Colon (tissue), 2 donors: ENCODE results near the gene SCYGR1.
"Not testable (repeated sequence)": the region's sequence is repeated elsewhere in the genome, so short reads cannot be mapped to it uniquely, and the experiment has no call there.

ENCODE experiments used
- FAIRE-seq: peaks from 2 replicates; lab custom pipeline; 2012; peaks lifted over from hg19 to GRCh38; lab: Jason Lieb, UNC
- donor health status: control.
- donor health status: control.

SCYGR1 gene, protein sequence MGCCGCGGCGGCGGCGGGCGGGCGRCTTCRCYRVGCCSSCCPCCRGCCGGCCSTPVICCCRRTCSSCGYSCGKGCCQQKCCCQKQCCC

DNA sequence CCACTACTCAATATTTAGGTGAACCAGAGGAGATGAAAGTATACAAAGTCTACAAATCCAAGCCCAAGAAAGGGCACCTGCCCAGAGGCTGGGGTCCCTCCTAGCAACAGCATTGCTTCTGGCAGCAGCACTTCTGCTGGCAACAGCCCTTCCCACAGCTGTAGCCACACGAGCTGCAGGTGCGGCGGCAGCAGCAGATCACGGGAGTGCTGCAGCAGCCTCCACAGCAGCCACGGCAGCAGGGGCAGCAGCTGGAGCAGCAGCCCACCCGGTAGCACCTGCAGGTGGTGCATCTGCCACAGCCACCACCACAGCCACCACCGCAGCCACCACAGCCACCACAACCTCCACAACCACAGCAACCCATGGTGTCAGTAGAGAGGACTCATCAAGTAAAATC, at the start of gene SCYGR1:
Gene SCYGR1 (minus strand): TSS at position 367 of the 400 bp plus-strand sequence. CDS start 0 bp downstream, at position 367.
- FAIRE-seq, result not testable (repeated sequence)

DNA sequence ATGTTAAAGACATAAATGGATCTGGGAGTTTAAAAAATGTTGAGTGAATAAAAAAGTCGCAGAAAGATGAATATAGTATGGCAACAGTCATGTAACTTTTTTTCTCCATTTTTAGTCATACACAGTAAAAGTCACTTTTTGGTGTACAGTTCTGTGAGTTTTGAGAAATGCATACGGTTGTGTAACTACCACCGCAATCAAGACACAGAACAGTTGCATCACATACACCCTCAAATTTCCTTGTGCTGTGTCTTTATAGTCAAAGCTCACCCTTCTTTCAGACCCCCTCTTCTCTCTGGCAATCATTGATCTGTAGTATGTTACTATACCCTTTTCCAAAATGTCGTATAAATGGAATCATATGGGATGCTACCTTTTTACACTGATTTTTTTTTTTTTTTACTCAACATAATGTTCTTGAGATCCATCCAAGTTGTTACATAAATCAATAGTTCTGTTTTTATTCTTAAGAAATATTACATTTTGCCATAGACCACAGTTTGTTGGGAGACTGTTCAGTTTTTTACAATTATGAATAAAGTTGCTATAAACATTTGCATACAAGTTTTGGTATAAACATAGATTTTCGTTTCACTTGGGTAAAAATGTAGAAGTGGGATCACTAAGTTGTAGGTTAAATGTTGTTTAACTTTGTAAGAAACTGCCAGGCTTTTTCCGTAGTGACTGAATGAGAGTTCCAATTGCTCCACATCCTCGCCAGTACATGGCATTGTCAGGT, 48.9 kb upstream of the SCYGR1 start:
- FAIRE-seq, result peak; percentile 5

DNA sequence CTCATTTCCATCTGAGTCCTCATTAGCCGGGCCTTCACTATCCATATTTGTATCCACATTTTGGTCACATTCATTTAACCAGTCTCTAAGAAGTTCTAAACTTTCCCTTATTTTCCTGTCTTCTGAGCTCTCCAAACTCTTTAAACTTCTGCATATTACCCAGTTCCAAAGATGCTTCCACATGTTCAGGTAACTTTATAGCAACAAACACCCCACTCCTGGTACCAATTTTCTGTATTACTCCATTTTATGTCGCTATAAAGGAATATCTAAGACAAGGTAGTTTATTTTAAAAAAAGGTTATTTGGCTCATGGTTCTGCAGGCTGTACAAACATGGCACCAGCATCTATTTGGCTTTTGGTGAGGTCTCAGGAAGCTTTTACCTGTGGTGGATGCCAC, 45.4 kb upstream of the SCYGR1 start:
- FAIRE-seq, result no peak

DNA sequence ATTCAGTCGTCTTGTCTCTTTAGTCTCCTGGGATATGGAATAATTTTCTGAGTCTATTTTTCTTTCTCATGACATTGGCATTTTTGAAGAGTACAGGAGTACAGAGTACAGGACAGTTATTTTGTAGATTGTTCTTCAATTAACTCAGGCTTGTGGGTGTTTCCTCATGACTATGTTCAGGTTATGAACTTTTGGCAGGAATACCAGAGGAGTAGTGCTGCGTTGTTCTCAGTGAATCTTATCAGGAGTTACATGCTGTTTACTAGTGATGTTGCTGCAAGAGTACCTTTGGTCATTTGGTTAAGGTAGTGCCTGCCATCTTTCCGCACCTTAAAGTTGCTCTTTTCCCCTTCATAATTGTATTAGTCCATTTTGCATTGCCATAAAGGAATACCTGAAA, 42.9 kb upstream of the SCYGR1 start:
- no peak for FAIRE-seq

DNA sequence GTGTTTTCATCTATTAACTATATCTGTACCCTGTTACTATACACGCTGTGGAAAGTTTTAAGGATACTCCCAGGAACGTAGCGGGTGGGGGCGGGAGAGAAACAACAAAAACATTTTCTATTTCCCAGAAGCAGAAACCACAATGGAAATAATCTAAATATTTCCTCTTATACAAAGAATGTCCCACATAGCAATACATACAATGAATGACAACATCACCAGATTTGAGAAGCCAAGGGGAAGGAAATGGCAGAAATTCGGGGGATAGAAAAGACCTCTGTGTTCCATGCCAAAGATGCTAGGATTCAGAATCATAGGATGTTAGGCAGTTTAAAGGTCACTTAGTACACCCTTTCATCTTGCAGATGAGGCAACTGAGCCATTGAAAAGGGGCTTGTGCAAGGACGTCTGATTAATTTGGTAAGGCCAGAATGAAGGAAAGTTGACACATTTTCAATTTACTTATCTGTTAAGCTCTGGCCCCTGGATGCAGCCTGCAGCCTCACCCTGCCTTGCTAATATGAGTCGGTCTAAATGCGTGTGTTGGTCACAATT, 41.1 kb upstream of the SCYGR1 start:
- FAIRE-seq, result no peak

DNA sequence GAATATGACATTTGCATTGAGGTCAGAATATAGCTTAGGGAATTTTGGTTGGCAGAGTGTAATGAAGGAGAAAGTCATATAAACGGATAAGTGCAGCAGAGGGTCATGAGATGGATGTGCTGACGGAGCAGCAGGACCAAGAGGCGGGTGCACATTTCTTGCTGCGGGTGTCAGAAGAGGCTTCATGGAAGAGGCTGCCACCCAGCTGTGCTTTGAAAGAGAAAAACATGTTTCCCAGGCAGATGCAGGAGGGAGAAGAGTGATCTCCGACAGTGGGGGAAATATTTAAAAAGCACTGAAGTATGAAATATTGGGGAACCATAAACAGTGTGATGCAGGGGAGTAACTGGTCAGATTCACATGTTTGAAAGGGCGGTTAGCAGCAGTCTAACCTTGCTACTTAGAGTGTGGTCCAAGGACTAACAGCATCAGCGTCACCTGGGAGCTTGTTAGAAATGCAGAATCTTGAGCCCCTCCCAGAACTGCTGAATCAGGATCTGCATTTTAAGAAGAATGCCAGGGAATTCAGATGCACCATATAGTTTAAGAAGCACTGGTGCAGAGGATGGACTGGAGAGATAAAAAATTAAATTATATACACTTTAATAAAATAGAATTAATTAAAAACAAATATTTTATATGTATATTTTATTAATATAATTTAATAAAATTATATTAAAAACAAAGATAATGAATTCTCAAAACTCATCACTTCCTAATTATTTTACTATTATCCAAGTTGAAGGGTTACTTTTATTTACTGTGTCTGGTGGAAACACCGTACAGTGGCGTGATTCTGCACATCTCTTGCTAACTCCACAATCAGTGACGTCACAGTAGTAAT, 36.1 kb upstream of the SCYGR1 start:
- no peak for FAIRE-seq

DNA sequence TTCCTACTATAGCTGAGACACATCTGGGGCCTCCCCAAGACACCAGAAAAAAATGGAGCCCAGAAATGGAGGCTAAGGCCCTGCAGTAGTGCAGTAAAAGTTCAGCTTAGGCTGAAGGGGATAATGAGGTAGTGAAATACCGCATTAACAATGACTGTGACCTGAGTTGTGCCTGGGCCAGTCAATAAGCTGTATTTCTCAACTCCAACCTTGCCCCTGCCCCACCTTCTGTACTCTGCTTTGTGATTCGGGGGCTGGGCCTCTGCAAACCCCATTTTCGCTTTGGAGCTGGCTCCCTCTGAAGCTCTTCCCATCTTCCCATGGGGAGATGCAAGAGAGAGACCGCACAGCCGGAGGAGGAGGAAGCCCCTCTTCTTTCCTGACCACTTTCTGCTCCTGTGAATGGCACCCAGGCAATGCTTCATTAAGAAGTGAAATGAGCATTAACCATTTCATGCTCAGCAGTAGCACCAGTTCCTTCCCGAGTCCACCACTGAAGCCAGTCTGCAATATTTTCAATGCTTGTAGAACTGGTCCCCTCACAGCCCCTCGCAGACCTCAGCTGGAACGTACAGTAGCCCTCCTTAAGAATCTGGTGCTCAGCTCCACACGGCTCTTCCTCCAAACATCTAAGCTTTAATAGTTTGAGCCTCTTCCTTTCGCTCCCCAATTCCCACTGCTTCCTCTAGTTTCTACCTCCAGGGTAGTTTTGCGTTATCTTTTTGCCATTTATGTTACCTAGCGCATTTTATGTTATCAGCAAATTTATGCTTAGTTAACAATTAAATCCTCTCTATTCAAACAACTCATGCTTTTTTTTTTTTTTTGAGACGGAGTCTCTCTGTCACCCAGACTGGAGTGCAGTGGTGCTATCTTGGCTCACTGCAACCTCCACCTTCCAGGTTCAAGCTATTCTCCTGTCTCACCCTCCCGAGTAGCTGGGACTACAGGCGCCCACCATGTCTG, 32.6 kb upstream of the SCYGR1 start:
- FAIRE-seq, result no peak

DNA sequence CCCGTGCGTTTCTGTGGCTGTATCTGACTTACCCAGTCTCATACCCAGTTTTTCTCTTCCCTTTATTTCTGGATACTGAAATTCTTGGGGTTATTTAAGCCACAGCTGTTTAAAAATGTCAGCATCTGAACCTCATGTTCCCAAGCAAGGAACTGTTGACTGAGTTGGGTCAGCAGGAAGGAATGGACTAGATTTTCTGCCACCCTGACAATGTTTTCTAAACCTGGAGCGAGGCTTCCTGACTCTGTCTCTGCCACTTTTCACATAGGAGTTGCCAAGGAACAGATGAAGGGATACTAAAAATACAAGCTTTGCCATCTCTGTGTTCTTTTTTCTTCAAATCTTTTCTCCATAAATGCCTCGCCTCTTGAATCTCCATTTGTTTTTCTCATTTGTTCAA, 29.0 kb upstream of the SCYGR1 start:
- FAIRE-seq, result no peak

DNA sequence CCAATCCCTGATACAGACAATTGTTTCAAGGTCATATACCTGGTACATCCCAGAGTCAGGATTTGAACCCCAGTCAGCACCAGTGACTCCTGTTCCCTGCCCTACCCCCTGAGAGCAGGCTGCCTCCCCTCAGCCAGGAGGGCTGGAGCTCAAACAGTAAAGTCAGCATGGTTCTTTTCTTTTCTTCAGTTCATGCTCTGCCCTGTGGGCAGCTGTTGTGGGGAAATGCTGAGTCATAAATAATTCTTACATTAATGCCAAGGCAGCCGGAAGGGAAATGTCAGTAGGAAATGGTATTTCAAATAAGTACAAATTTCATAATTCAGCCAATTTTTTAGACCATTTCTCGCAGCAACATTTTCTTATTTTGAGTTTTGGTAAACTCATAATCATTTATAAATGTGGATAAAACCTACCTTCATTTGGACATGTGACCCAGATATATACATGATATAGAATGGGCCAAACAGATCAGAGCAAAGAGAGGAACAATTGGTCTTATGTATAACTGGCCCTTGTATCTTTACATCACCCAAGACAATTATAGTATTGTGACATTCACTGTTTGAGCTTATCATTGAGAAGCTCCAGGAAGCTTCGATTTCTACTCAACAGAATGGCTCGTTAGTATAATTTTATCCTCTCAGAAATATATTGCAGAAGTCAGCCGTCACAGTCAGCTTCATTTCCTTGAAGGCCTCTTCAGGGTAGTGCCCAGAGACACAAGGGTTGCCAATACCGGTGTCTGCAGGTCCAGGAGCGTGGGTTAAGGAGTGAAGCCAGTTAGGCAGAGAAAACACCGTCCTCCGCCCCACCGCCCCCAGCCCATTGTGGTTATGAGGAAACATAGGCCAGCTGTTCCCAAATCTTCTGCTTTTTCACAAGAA, 28.0 kb upstream of the SCYGR1 start:
- no peak for FAIRE-seq

DNA sequence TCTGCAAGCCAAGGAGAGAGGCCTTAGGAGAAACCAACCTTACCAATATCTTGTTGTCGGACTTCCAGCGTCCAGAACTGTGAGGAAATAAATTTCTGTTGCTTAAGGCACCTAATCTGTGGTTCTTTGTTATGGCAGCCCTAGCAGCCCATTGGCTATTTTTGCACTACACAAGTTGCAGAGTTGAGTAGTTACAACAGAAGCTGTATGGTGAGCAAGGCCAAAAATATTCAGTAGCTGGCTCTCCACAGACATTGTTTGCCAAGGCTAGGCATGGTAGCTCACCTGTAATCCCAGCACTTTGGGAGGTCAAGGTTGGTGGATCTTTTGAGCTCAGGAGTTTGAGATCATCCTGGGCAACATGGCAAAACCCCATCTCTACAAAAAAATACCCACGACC, 27.1 kb upstream of the SCYGR1 start:
- FAIRE-seq, result no peak

DNA sequence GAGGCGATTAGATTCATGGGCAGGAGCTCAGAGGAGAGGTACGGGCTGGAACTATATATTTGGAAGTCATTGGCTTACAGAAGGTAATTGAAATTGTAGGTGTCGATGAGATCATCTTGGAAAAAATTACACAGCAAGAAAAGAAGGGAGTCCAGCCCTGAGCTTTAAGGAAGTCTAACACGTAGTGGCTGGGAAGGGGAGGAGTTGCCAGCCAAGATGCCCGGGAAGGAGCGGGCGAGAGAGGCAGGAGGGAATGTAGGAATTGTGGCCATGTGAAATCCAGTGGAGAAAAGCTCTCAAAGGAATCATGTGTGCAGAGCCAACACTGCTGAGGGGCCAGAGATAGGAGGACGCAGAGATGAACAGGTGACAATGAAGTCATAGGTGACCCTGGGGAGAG, 25.6 kb upstream of the SCYGR1 start:
- no peak for FAIRE-seq

DNA sequence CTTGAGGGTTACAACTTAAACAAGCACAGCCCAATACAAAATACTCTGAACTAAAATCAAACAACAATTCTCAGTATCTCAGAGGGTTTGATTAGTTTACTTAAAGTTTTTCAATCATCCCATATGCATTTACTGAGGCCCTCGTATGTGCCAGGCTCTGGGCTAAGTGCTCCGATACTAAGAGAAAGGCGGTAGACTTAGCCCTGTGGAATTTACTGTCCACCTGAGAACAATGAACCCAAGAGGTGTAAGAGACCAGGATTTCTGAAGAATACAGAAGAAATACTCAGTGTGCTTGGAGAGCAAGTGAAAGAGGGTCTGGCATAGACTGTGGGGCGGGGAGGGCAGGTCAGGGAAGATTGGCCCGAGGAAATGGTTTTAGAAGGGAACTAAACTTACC, 25.1 kb upstream of the SCYGR1 start:
- FAIRE-seq, result no peak

DNA sequence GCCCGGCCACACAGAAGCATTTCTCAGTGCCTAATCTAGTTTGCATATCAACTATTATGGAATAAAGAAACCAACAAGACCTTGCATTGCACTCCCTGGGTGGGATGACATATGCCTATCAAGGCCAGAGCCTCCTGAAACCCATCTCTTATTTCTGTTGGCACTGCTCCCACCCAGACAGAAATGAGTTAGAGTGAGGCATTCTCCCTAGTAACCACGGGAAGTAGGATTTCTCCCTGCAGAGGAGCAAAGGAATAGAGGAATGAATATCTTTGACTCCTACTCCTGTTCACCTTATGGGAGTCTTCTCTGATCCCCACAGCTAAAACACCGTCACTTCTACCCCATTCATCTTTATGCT, 24.2 kb upstream of the SCYGR1 start:
- no peak for FAIRE-seq

DNA sequence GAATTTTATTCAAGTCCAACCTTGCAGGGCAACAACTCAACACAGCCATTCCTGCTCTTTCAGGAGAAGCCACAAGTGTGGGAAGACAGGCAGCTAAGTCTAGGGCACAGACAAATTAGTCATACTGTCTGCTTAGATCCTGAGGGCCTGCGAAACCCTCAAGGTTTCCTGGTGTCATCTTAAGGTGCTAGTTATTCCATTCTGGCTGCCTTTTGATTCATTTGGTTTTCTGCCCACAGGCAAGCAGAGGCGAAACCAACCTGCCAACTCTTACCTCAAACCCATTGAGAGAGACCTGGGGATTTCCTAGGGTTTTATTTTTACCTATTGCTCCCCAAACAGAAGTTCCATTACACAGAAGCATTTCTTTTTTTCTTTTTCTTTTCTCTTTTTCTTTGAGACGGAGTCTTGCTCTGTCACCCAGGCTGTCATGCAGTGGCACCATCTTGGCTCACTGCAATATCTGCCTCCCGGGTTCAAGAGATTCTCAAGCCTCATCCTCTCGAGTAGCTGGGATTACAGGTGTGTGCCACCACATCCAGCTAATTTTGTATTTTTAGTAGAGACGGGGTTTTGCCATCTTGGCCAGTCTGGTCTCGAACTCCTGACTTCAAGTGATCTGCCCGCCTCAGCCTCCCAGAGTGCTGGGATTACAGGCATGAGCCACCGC, 23.7 kb upstream of the SCYGR1 start:
- no peak for FAIRE-seq

DNA sequence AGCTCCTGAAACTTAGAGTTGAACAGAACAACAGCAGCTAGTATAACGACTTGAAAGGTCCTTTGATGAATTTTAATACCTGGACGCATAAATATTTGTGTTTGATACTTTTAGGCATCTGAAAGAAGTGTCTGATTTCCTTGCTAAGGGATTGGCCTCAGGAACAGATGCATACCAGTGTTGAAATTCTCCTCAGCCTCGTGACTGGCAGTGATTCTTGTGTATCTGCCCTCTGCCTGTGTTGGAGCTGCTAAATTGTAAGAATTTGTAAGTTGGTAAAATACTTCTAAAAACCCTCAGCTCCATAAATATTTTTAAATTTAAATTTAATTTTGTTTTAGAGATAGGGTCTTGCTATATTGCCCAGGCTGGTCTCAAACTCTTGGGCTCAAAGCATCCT, 22.4 kb upstream of the SCYGR1 start:
- no peak for FAIRE-seq

DNA sequence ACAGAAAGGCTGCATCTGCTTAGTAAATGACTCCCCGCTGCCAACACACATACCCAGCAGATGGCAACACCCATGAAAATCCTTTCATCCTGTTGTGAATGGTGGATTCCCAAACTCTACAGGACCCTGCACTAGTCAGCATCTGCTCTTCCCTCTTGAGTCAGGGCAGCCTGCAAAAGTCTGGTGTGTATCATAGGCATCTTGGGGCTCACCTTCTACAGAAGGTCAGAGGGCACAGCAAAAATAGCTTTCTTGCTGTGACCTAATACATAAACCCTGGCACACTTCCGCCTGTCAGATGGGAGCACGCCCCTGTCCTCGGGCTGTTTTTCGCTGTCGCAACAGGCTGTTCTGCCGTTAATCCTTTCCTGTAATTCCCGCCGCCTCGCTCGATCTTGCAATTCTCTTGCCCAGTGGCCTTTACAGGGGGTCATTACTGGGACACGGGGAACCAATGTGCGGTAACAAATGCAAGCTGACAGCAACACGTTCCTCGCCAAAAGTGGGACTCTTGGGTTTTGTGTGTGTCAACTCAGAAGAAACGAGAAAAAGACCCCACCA, 19.9 kb upstream of the SCYGR1 start:
- FAIRE-seq, result no peak

DNA sequence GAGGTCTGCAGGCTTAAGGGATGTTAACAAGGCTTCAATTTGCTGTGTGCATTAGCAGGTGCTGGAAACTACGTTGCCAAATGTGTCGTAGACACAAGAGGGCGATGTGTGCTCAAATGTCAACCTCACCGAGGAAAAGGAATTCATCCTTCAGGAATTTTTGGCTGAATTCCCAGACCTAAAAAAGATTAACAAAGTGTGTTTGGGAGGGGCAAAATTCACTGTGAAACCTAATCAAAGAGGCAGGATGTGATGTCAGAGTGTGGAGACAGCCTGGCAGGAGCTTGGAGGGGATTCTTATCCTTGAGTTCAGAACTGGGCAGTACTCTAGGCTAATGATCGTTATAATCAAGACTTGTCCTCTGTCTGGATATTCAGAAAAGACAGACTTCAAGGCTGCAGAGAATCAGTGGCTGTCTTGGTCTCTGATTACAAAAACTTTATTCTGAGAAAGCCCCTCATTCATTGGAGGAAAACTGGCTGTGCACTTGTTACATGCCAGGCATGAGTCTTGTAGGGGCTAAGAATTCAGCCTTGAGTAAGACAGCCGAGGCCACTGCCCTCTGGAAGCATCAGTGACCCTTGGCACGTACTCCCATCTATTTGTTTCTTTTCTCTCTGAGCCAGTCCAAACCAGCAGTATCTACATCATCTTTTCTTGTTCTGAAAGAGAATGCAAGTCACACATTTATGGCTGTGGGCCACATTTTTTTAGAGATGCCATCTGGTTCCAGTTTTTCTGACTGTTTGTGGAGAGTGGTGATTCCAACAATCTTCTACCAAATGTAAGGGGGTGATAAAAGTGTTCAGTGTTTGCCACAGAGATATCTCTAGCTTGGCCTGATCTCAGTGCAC, 18.7 kb upstream of the SCYGR1 start:
- no peak for FAIRE-seq

DNA sequence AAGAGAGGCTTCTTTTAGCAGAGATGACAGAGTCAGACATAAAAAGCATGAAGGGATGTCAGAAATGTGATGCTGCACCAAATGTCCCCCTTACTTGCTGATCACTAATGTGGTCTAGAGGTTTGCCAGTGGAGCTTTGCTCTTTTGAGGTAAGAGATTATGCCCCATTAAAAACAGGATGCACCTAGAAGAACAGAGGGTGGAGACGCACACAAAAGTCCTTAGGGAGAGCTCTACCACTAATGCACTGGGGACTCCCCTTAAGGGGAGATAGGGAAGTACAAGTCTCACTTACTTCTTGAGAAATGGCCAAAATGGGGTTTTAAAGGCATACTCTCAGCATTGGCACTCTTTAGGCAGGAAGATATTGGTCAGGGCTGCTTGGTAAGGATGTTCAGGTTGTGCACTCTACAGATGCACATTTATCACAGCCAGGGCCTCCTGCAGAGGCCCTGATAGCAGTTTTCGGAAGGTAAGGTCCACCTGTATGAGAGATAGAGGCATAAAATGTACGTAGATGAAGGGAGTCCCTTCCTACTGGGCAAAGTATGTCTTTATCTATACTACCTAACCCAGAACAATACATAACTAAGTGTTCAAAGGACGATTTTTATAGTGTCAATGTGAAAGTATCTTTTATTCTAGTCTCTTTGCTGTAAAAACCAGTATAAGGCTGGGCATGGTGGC, 17.0 kb upstream of the SCYGR1 start:
- FAIRE-seq, result no peak
